ENCODE measurements around the gene PPM1F.
"Not testable (repeated sequence)": the region's sequence is repeated elsewhere in the genome, so short reads cannot be mapped to it uniquely, and the experiment has no call there.

Gene PPM1F

GRCh38 chr22:21917959-21918261, 34.7 kb downstream of the PPM1F start:
- no peak for DNase-seq

DNA sequence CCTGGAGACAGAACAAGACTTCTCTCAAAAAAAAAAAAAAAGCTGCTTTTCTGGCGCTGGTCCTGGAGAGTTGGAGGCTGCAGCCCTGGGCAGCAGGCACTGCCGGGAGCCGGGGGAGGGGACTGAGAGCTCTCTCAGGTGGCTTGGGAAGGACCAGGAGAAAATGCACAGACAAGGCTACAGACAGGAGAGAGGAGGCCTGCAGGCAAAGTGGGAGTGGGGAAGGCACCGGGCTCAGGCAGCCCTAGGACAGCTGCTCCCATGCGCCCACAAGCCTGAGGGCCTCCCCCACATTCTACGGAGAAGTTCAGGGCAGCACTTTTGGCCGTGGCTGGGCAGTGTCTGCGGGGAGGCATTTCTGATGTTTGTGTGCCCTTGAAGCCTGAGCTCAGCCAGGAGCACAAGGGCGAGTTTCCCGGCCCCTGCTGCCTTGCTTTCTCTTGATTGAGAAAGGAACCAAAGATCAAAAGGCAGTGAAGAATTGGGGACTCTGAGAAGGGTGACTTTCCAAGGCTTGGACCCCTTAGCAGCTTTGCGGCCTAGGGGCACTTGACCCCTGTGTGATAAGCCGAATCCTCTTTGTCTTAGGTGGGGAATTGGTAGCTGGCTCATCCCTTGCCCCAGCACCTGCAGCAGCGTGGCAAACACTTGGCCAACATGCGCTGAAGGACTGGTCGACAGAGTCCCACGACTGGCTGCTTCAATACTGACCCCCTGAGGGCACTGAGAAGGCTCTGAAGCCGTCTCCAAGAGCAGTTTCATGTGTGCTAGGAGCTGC, 35.3 kb downstream of the PPM1F start:
- no peak for DNase-seq

GRCh38 chr22:21916309-21916918, 36.2 kb downstream of the PPM1F start:
- DNase-seq: no peak

DNA sequence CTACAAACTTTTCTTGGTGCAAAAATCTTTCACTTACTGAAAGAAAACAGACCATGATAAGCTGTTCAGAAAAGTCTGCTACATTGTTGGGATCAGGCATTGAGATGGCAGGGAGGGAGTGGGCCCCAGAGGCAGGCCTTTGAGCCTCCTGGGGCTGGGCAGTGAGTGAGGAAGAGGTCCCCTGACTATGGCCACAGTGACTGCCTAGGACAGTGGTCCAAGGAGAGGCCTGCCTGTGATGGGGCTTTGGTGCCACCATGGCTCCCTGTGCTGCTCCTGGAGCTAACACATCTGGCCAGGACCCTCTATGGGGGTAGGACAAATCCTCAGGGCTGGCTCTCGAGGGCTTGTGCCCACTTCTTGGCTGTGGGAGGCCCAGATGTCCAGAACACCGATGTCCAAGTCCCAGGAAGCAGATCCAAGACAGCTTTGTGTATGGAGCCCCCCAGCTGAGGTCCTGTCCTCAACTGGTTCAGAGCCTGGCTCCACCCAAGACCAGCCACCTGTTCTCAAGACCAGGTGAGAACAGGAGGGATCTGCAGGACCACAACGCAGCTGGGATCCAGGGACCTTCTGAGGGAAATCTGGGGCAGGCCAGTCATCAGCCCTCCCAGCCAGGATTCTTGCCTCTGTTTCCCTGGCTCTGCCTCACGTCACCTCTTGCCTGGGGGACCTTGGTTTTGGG, 36.9 kb downstream of the PPM1F start:
- DNase-seq: no peak

DNA sequence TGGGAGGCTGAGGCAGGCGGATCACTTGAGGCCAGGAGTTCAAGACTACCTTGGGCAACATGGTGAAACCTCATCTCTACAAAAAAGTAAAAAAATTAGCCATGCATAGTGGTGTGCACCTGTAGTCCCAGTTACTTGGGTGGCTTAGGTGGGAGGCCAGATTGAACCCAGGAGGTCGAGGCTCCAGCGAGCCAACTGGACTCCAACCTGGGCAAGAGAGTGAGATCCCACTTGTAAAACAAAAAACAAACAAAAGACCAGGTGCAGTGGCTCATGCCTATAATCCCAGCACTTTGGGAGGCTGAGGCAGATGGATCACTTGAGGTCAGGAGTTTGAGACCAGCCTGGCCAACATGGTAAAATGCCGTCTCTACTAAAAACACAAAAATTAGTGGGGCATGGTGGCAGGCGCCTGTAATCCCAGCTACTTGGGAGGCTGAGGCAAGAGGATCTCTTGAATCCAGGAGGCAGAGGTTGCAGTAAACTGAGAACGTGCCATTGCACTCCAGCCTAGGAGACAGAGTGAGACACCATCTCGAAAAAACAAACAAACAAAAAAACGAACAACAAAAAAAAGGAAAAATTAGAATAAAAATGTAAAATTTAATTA, 38.5 kb downstream of the PPM1F start:
- not testable (repeated sequence) for DNase-seq

DNA sequence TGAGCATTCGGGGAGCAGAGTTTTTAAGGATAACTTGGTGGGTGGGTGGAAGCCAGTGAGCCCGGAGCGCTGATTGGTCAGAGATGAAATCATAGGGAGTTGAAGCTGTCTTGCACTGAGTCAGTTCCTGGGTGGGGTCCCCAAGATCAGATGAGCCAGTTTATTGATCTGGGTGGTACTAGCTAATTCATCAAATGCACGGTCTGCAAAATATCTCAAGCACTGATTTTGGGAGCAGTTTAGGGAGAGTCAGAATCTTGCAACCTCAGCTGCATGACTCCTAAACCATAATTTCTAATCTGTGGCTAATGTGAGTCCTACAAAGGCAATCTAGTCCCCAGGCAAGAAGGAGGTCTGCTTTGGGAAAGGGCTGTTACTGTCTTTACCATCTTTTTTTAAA, 42.3 kb downstream of the PPM1F start:
- DNase-seq: not testable (repeated sequence)

DNA sequence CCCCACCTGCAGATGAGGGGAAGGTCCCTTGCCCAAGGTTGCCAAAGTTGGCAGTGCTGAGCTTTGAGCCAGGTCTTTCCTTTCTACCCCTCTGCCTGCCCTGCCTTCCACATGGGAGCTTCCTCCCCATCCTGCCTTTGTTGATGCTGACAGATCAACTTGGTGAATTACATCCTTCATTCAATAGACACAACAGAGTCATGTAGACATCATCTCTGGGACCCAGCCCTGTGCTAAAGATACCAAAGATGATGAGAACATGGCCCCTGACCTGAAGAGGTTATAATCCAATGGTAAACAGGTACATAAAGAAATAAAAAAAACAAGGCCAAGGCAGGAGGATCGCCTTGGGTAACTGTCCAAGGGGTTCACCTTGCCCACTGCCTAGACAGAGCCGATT, 42.8 kb downstream of the PPM1F start:
- no peak for DNase-seq

DNA sequence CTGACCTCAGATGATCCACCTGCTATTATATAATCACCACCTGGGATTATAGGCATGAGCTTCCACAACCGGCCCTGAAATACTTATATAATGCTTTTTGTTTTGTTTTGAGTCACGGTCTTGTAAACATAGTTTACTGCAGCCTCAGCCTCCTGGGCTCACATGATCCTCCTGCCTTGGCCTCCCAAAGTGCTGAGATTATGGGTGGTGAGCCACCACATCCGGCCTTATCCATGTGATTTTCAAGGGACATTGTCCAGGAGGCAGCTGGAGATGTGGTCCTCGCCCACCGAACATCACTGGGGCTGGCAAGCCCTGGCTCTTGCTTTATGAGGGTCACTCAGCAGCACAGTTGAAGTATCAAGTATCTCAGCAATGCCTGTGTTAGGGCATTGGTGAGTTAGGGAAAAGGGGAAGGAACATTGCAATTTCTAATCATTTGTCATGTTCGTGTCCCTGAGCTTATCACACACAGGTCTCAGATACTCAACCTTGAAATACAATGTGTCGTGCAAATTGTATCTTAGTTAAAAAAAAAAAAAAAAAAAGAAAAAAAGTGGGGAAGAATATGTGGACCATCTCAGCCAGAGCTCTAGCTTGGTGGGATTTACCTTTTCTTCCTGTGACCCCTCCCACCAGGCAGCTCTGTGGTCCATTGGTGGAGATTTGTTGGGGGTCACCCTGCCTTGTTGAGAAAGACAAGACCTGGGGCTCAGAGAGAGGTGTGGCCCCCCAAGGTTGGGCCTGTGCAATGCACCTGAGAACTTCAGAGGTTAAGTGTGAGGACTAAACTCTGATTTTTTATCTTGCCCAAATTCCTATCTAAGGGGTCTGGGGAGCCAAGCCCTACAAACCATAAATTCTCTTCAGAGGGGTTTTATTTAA, 44.8 kb downstream of the PPM1F start:
- no peak for DNase-seq

DNA sequence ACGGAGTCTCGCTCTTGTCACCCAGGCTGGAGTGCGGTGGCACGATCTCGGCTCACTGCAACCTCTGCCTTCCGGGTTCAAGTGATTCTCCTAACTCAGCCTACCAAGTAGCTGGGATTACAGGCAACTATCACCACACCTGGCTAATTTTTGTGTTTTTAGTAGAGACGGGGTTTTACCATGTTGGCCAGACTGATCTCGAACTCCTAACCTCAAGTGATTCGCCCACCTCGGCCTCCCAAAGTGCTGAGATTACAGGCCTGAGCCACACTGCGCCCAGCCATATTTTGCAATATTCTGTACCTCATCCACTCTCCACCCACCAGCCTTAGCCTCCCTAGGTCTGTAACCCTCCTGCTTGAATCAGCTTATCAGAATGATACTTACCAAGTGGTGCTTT, 47.4 kb downstream of the PPM1F start:
- not testable (repeated sequence) for DNase-seq

DNA sequence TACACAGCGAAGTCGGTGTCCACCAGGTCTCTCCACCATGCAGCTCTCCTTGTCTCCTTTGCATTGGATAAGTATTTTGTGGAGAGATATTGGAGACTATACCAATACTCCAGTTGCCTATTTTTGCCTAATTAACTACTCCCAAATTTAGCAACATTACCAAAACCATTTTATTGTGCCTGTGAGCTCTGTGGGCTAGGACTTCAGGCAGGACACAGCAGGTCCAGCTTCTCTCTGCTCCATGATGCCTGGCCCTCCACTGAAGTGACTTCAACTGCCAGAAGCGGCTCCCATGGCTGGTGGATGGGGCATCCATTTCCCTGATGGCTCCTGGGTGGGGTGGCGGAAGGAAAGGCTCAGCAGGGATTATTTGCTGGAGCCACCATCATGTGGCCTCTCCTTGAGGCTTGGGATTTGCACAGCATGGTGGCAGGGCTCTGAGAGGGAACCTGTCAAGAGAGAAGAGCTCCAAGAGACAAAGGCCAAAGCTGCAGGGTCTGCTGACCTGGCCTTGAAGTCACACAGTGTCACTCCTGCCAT, 48.3 kb downstream of the PPM1F start:
- no peak for DNase-seq

DNA sequence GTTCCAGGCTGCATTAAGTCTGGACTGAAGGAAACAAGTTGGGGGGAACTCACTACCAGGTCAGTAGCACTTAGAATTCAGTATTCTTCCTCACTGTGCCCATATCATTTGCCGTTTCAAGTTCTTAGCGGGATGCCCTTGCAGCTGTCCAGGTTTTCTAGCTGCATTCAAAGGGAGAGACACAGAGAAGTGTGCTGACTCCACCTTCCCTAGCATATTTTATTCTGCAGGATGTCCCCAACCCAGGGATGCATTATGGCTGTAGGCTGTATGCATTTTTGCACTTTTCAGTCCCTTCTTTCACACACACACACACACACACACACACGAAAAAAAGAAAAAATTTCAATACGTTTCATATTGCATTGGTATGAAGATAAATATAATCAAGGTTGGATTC, 49.4 kb downstream of the PPM1F start:
- no peak for DNase-seq

GRCh38 chr22:21902296-21903087, 50.2 kb downstream of the PPM1F start:
- no peak for DNase-seq

DNA sequence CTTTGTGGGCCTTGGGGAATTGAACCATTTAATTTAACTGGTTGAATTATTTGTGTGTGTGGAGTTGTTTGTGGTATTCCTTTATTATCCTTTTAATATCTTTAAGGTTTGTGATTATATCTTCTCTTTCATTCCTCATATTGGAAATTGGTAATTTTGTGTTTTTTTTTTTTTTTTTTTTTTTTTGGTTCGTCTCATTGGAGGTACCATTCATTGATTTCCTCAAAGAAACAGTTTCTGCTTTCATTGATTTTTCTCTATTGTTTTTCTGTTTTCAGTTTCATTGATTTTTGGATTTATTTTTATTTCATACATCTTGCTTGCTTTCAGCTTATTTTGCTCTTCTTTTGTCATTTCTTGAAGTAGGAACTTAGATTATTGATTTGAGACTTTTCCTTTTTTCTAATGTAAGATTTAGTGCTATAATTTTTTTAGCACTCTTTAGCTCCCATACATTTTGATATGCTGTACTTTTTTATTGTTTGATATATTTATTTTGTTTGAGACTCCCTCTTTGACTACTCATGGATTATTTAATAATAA, 54.2 kb downstream of the PPM1F start:
- no peak for DNase-seq

DNA sequence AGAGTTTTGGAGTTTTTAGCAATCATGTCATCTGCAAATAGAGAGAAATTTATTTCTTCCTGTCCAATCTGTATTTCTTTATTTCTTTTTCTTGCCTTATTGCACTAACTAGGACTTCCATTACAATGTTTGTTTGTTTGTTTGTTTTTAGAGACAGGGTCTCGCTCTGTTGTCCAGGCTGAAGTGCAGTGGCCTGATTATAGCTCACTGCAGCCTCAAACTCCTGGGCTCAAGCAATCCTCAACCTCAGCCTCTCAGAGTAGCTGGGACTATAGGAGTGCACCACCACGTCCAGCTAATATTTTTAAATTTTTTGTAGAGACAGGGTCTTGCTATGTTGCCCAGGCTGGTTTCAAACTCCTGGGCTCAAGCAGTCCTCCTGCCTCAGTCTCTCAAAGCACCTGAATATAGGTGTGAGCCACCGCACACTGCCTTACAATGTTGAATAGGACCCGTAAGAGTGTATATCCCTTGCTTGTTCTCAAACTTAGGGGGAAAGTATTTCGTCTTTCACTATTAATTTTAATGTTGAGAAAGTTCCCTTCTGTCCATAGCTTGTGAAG, 55.6 kb downstream of the PPM1F start:
- peak; percentile 2 for DNase-seq

- DNase-seq: peak; percentile 21
Observed at GRCh38 chr22:21896275-21896674, 56.4 kb downstream of the PPM1F start.

- DNase-seq: peak; percentile 6
Observed at GRCh38 chr22:21894799-21895198, 57.8 kb downstream of the PPM1F start.

DNA sequence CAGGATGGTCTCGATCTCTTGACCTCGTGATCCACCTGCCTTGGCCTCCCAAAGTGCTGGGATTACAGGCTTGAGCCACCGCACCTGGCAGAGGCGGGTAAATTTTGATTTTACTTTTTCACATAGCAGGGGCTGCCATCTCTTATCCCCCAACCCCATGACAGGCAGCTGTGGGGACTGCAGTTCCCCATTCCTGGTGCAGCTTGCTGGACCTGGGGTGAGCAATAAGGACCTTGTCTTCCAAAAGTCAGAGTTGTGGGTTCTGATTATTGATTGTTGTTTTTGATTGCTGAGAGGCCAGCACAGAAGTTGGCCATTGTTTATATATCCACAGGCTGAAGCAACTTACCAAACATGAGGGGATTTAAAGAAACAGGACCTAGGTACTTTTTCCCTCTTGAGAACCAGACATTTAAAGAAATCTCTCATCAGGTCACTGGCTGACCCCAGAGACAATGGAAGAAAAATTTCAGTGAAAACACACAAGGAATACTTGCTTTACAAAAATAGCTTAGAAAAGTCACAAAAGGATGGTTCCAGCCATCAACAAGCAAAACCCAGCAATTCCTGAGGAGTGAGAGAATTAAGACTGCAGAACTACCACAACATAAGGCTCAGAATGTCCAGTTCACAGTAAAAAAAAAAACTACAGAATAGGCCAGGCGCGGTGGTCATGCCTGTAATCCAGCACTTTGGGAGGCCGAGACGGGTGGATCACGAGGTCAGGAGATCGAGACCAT, 63.2 kb downstream of the PPM1F start:
- DNase-seq: no peak

GRCh38 chr22:21887841-21888240, 64.8 kb downstream of the PPM1F start:
- no peak for DNase-seq

DNA sequence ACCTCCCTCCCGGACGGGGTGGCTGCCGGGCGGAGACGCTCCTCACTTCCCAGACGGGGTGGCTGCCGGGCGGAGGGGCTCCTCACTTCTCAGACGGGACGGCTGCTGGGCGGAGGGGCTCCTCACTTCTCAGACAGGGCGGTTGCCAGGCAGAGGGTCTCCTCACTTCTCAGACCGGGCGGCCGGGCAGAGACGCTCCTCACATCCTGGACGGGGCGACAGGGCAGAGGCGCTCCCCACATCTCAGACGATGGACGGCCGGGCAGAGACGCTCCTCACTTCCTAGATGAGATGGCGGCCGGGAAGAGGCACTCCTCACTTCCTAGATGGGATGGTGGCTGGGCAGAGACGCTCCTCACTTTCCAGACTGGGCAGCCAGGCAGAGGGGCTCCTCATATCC, 68.7 kb downstream of the PPM1F start:
- DNase-seq: peak; percentile 9

DNA sequence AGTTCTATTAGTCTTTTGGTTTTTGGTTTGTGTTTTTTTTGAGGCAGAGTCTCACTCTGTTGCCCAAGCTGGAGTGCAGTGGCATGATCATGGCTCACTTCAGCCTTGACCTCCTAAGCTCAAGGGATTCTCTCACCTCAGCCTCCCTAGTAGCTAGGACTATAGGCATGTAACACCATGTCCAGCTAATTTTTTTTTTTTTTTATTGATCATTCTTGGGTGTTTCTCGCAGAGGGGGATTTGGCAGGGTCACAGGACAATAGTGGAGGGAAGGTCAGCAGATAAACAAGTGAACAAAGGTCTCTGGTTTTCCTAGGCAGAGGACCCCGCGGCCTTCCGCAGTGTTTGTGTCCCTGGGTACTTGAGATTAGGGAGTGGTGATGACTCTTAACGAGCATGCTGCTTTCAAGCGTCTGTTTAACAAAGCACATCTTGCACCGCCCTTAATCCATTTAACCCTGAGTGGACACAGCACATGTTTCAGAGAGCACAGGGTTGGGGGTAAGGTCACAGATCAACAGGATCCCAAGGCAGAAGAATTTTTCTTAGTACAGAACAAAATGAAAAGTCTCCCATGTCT, 69.8 kb downstream of the PPM1F start:
- DNase-seq: not testable (repeated sequence)

Data from activated effector memory CD4-positive, alpha-beta T cell treated with anti-CD3 and anti-CD28 coated beads, Interleukin-2, amount 50 U/mL, for 16 hours (primary cell).